Activated naive CD8-positive, alpha-beta T cell treated with anti-CD3 and anti-CD28 coated beads, Interleukin-2, amount 50 U/mL, for 24 hours (primary cell): ENCODE data around the gene FOXRED2.

Experiments
- ATAC-seq: fragments of 150-1000 bp; cut with Tn5 transposase; one replicate; pipeline ENCODE4 v1.10.0; 2021
- DNase-seq: peaks from one replicate; pipeline ENCODE4 v3.0.0; 2021
- H3K27ac Mint-ChIP-seq: one replicate; pipeline ENCODE4 v1.8.0; 2021; ENCODE audit warnings: mild to moderate bottlenecking, mixed read lengths
- H3K27me3 Mint-ChIP-seq: one replicate; pipeline ENCODE4 v1.8.0; 2021; ENCODE audit warnings: mixed read lengths
- H3K36me3 Mint-ChIP-seq: one replicate; pipeline ENCODE4 v1.8.0; 2021; ENCODE audit warnings: low read depth, mixed read lengths
- H3K4me1 Mint-ChIP-seq: one replicate; pipeline ENCODE4 v1.8.0; 2021; ENCODE audit warnings: mixed read lengths
- H3K4me3 Mint-ChIP-seq: one replicate; pipeline ENCODE4 v1.8.0; 2021; ENCODE audit warnings: mild to moderate bottlenecking, moderate library complexity, mixed read lengths
- H3K9me3 Mint-ChIP-seq: one replicate; pipeline ENCODE4 v1.8.0; 2021; ENCODE audit warnings: mixed read lengths

Gene FOXRED2

GRCh38 chr22:36506637-36507517, at the start of gene FOXRED2:
FOXRED2 (minus strand) TSS chr22:36507040; CDS start chr22:36506422, 618 bp downstream.
- Mint-ChIP-seq H3K27me3 (no peaks in the 10 kb centered on the region), H3K4me1 (peaks cover 29% of the 10 kb centered on the region), H3K27ac (peak within 1 kb of the TSS; percentile 62), H3K9me3 (no peaks in the 10 kb centered on the region), H3K36me3 (peaks cover 29% of the 10 kb centered on the region), H3K4me3 (peak within 1 kb of the TSS; percentile 75)
- DNase-seq (peak; percentile 90), ATAC-seq (peak; percentile 88)

GRCh38 chr22:36554098-36554497, 47.3 kb upstream of the FOXRED2 start:
- H3K4me1 Mint-ChIP-seq: peaks cover 2% of the 10 kb centered on the region
- H3K36me3 Mint-ChIP-seq: no peaks in the 10 kb centered on the region
- H3K27ac Mint-ChIP-seq: no peak overlapping the region
- H3K27me3 Mint-ChIP-seq: peaks cover 10% of the 10 kb centered on the region
- H3K9me3 Mint-ChIP-seq: no peaks in the 10 kb centered on the region
- DNase-seq: no peak
- ATAC-seq: no peak
- H3K4me3 Mint-ChIP-seq: no peak overlapping the region

GRCh38 chr22:36552289-36552688, 45.4 kb upstream of the FOXRED2 start:
- H3K9me3 Mint-ChIP-seq: no peaks in the 10 kb centered on the region
- H3K36me3 Mint-ChIP-seq: no peaks in the 10 kb centered on the region
- no peak for DNase-seq
- no peak for ATAC-seq
- H3K4me1 Mint-ChIP-seq: peaks cover 2% of the 10 kb centered on the region
- no peak overlapping the region for H3K4me3 Mint-ChIP-seq
- no peak overlapping the region for H3K27ac Mint-ChIP-seq
- H3K27me3 Mint-ChIP-seq: peaks cover 10% of the 10 kb centered on the region

GRCh38 chr22:36550701-36551495, 44.1 kb upstream of the FOXRED2 start:
- no peak overlapping the region for H3K27ac Mint-ChIP-seq
- H3K4me3 Mint-ChIP-seq: no peak overlapping the region
- no peak for ATAC-seq
- H3K9me3 Mint-ChIP-seq: no peaks in the 10 kb centered on the region
- no peaks in the 10 kb centered on the region for H3K36me3 Mint-ChIP-seq
- peaks cover 4% of the 10 kb centered on the region for H3K4me1 Mint-ChIP-seq
- peaks cover 17% of the 10 kb centered on the region for H3K27me3 Mint-ChIP-seq
- no peak for DNase-seq

GRCh38 chr22:36549033-36549432, 42.2 kb upstream of the FOXRED2 start:
- H3K36me3 Mint-ChIP-seq: no peaks in the 10 kb centered on the region
- peaks cover 4% of the 10 kb centered on the region for H3K4me1 Mint-ChIP-seq
- H3K4me3 Mint-ChIP-seq: no peak overlapping the region
- DNase-seq (no peak), ATAC-seq (no peak)
- H3K9me3 Mint-ChIP-seq: no peaks in the 10 kb centered on the region
- no peak overlapping the region for H3K27ac Mint-ChIP-seq
- peaks cover 18% of the 10 kb centered on the region for H3K27me3 Mint-ChIP-seq

- no peak for ATAC-seq
- H3K27me3 Mint-ChIP-seq: peaks cover 18% of the 10 kb centered on the region
Measured at GRCh38 chr22:36548606-36549005, 41.8 kb upstream of the FOXRED2 start.

GRCh38 chr22:36546932-36547331, 40.1 kb upstream of the FOXRED2 start:
- H3K4me1 Mint-ChIP-seq: peaks cover 7% of the 10 kb centered on the region
- H3K27ac Mint-ChIP-seq: no peak overlapping the region
- ATAC-seq (no peak), DNase-seq (no peak)
- H3K4me3 Mint-ChIP-seq: no peak overlapping the region
- H3K27me3 Mint-ChIP-seq: peaks cover 18% of the 10 kb centered on the region
- H3K36me3 Mint-ChIP-seq: no peaks in the 10 kb centered on the region
- no peaks in the 10 kb centered on the region for H3K9me3 Mint-ChIP-seq

More at GRCh38 chr22:36548606-36549005, 41.8 kb upstream of the FOXRED2 start:
- no peak overlapping the region for H3K27ac Mint-ChIP-seq
- H3K36me3 Mint-ChIP-seq: no peaks in the 10 kb centered on the region
- DNase-seq: no peak
- H3K9me3 Mint-ChIP-seq: no peaks in the 10 kb centered on the region
- peaks cover 4% of the 10 kb centered on the region for H3K4me1 Mint-ChIP-seq
- no peak overlapping the region for H3K4me3 Mint-ChIP-seq

- Mint-ChIP-seq H3K27ac (no peak overlapping the region), H3K27me3 (peaks cover 18% of the 10 kb centered on the region), H3K36me3 (no peaks in the 10 kb centered on the region), H3K9me3 (no peaks in the 10 kb centered on the region), H3K4me3 (no peak overlapping the region), H3K4me1 (peaks cover 11% of the 10 kb centered on the region)
- no peak for ATAC-seq
- peak; percentile 44 for DNase-seq
Measured at GRCh38 chr22:36546092-36546804, 39.4 kb upstream of the FOXRED2 start.

GRCh38 chr22:36544107-36544620, 37.3 kb upstream of the FOXRED2 start:
- Mint-ChIP-seq H3K4me3 (no peak overlapping the region), H3K27ac (no peak overlapping the region), H3K4me1 (peaks cover 13% of the 10 kb centered on the region), H3K27me3 (peaks cover 9% of the 10 kb centered on the region), H3K9me3 (no peaks in the 10 kb centered on the region), H3K36me3 (no peaks in the 10 kb centered on the region)
- DNase-seq (no peak), ATAC-seq (no peak)

- peak; percentile 91 for ATAC-seq
- no peaks in the 10 kb centered on the region for H3K9me3 Mint-ChIP-seq
- H3K27me3 Mint-ChIP-seq: peaks cover 8% of the 10 kb centered on the region
- peaks cover 13% of the 10 kb centered on the region for H3K4me1 Mint-ChIP-seq
- no peaks in the 10 kb centered on the region for H3K36me3 Mint-ChIP-seq
- DNase-seq: peak; percentile 55
- peak overlapping the region; percentile 11 for H3K4me3 Mint-ChIP-seq
- peak overlapping the region; percentile 81 for H3K27ac Mint-ChIP-seq
Measured at GRCh38 chr22:36541831-36542411, 35.1 kb upstream of the FOXRED2 start.

GRCh38 chr22:36540867-36541642, 34.2 kb upstream of the FOXRED2 start:
- ATAC-seq: no peak
- no peak overlapping the region for H3K27ac Mint-ChIP-seq

GRCh38 chr22:36538529-36538928, 31.7 kb upstream of the FOXRED2 start:
- H3K27me3 Mint-ChIP-seq: no peaks in the 10 kb centered on the region
- no peaks in the 10 kb centered on the region for H3K9me3 Mint-ChIP-seq
- DNase-seq (no peak), ATAC-seq (no peak)
- peaks cover 11% of the 10 kb centered on the region for H3K4me1 Mint-ChIP-seq
- H3K27ac Mint-ChIP-seq: no peak overlapping the region
- H3K36me3 Mint-ChIP-seq: no peaks in the 10 kb centered on the region
- no peak overlapping the region for H3K4me3 Mint-ChIP-seq

More at GRCh38 chr22:36540867-36541642, 34.2 kb upstream of the FOXRED2 start:
- DNase-seq: no peak
- Mint-ChIP-seq H3K4me1 (peaks cover 11% of the 10 kb centered on the region), H3K4me3 (no peak overlapping the region), H3K27me3 (peaks cover 2% of the 10 kb centered on the region), H3K9me3 (no peaks in the 10 kb centered on the region), H3K36me3 (no peaks in the 10 kb centered on the region)

- no peaks in the 10 kb centered on the region for H3K36me3 Mint-ChIP-seq
- no peaks in the 10 kb centered on the region for H3K27me3 Mint-ChIP-seq
- no peak overlapping the region for H3K4me3 Mint-ChIP-seq
- DNase-seq (no peak), ATAC-seq (no peak)
- H3K9me3 Mint-ChIP-seq: no peaks in the 10 kb centered on the region
- H3K27ac Mint-ChIP-seq: no peak overlapping the region
- peaks cover 4% of the 10 kb centered on the region for H3K4me1 Mint-ChIP-seq
Measured at GRCh38 chr22:36536717-36537116, 29.9 kb upstream of the FOXRED2 start.
